HL-60 (cell line): Measurements from ENCODE around the gene USP48.
A peak's percentile ranks its signal among the peaks of the same experiment; 100 is the strongest.

ENCODE experiments used
- DNase-seq, 2 experiments: peaks; one replicate each; pipeline ENCODE4 v3.0.0-alpha.2; 2010 to 2020; ENCODE audit warnings: low read depth in 1 of 2, low spot score in 1 of 2
- H3K27ac ChIP-seq: fragments of 250-450 bp; sonication (Bioruptor Pico); replicated peaks from 2 replicates; pipeline ENCODE4 v1.5.1; 2020; ENCODE audit warnings: mild to moderate bottlenecking, moderate library complexity
- H3K27me3 ChIP-seq: fragments of 250-450 bp; sonication (Bioruptor Pico); 2 replicates; pipeline ENCODE4 v1.5.1; 2021; ENCODE audit warnings: mild to moderate bottlenecking, moderate library complexity; ENCODE audit not compliant: insufficient read depth, poor library complexity, severe bottlenecking
- H3K4me3 ChIP-seq: replicated peaks from 2 replicates; pipeline ENCODE4 v1.5.1; 2011; ENCODE audit warnings: mild to moderate bottlenecking, control low read depth, low read length; ENCODE audit not compliant: insufficient read depth
- GABPA ChIP-seq: IDR thresholded peaks from 2 replicates; pipeline ENCODE4 v1.6.1; 2012; ENCODE audit warnings: low read depth
- POLR2AphosphoS5 ChIP-seq: IDR thresholded peaks from 2 replicates; pipeline ENCODE4 v1.6.1; 2012; ENCODE audit warnings: low read depth
- SPI1 ChIP-seq: IDR thresholded peaks from 2 replicates; pipeline ENCODE4 v1.6.1; 2012; ENCODE audit warnings: low read depth, mild to moderate bottlenecking, borderline replicate concordance
- TF ChIP-seq, protein P1 (sequence below): IDR thresholded peaks from 2 replicates; pipeline ENCODE4 v1.6.1; 2012; ENCODE audit warnings: low read depth; ENCODE audit not compliant: insufficient replicate concordance
- TF ChIP-seq, protein P2 (sequence below): IDR thresholded peaks from one replicate; pipeline ENCODE4 v1.5.1; 2011; ENCODE audit warnings: low read length, control low read depth, inconsistent platforms; ENCODE audit not compliant: insufficient read depth

USP48 gene

DNA sequence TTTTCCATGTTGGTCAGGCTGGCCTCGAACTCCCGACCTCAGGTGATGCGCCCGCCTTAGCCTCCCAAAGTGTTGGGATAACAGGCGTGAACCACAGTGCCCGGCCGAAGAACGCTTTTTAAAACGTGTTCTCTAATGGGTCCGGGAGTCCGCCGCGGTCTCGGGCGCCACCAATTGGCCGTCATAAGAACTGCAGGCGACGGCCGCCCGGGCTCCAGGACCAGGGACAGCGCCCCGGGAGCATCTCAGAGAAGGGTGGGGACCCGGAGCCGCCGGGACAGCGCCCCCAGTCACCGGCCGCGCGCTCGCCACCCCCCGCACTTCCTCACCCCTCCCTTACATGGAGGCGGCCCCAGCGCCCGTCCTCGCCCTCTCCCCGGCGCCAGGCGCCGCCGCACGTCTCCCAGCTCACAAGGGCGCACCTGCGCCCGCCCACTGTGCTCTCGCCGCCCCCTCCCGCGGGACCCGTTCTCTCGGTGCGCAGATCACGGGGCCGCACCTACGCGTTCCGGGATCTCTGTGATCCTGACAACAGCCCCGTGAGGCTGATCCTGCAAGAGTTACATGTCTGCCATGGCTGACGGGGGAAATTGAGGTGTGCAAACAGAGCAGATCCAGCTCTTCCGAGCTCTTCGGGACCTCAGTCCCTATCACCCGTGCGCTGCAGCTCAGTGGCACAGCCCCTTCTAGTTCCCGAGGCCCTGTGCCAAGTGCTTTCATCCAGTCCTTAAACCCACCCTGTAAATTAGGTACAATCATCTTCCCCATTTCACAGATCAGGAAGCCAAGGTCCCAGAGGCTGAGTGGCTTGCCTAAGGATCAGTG is 123.6 kb downstream of the USP48 start:
- TF ChIP-seq, protein P1, sequence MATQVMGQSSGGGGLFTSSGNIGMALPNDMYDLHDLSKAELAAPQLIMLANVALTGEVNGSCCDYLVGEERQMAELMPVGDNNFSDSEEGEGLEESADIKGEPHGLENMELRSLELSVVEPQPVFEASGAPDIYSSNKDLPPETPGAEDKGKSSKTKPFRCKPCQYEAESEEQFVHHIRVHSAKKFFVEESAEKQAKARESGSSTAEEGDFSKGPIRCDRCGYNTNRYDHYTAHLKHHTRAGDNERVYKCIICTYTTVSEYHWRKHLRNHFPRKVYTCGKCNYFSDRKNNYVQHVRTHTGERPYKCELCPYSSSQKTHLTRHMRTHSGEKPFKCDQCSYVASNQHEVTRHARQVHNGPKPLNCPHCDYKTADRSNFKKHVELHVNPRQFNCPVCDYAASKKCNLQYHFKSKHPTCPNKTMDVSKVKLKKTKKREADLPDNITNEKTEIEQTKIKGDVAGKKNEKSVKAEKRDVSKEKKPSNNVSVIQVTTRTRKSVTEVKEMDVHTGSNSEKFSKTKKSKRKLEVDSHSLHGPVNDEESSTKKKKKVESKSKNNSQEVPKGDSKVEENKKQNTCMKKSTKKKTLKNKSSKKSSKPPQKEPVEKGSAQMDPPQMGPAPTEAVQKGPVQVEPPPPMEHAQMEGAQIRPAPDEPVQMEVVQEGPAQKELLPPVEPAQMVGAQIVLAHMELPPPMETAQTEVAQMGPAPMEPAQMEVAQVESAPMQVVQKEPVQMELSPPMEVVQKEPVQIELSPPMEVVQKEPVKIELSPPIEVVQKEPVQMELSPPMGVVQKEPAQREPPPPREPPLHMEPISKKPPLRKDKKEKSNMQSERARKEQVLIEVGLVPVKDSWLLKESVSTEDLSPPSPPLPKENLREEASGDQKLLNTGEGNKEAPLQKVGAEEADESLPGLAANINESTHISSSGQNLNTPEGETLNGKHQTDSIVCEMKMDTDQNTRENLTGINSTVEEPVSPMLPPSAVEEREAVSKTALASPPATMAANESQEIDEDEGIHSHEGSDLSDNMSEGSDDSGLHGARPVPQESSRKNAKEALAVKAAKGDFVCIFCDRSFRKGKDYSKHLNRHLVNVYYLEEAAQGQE: peak; percentile 99
- TF ChIP-seq GABPA (no peak), POLR2AphosphoS5 (no peak), SPI1 (peak; percentile 22; the same call in 1 of the 2 replicates)
- TF ChIP-seq, protein P2, sequence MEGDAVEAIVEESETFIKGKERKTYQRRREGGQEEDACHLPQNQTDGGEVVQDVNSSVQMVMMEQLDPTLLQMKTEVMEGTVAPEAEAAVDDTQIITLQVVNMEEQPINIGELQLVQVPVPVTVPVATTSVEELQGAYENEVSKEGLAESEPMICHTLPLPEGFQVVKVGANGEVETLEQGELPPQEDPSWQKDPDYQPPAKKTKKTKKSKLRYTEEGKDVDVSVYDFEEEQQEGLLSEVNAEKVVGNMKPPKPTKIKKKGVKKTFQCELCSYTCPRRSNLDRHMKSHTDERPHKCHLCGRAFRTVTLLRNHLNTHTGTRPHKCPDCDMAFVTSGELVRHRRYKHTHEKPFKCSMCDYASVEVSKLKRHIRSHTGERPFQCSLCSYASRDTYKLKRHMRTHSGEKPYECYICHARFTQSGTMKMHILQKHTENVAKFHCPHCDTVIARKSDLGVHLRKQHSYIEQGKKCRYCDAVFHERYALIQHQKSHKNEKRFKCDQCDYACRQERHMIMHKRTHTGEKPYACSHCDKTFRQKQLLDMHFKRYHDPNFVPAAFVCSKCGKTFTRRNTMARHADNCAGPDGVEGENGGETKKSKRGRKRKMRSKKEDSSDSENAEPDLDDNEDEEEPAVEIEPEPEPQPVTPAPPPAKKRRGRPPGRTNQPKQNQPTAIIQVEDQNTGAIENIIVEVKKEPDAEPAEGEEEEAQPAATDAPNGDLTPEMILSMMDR: peak; percentile 67
- H3K27ac ChIP-seq: no peak overlapping the region
- peak; percentile 57 to 71 for DNase-seq

DNA sequence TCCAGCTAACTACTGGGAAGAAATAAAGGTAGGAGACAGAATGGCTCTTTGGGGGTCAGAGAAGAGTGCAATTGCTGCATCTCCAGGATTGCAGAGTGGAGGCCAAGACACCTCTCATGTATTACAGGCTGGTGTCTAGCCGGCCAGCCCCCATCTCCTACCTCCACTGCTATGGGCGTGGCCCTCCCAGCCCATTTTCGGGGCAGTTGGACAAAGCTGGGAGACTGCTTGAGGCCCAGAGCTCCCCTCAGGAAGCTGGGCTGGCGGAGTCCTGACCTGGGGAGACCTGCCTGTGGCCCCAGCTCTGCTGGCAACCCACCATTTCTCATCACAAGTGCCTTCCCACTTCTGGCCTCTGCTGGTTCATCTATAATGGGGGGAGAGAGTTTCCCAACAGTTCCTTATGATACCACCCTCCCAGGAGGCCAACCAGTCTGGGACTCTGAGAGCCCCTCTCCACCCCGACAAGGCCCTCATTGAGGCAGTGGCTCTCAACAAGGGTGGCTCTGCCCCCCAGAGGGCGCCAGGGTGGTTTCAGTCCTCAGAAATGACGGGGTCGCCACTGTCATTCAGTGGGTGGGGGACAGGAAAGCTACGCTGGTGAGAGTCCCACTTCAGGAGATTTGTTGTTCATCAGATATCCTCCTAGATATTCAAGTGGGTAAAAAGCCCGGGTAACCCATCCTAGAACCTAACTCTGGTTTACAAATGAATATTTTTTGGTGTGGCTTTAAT is 125.3 kb downstream of the USP48 start:
- TF ChIP-seq, protein P1: no peak
- TF ChIP-seq SPI1 (no peak), POLR2AphosphoS5 (no peak), GABPA (no peak)
- TF ChIP-seq, protein P2: no peak
- Histone ChIP-seq H3K27me3 (peaks cover 11% of the 10 kb centered on the region), H3K4me3 (no peak overlapping the region), H3K27ac (no peak overlapping the region)
- DNase-seq: no peak

More for the DNA sequence above, 123.6 kb downstream of the USP48 start:
- Histone ChIP-seq H3K4me3 (no peak overlapping the region), H3K27me3 (no peaks in the 10 kb centered on the region)

DNA sequence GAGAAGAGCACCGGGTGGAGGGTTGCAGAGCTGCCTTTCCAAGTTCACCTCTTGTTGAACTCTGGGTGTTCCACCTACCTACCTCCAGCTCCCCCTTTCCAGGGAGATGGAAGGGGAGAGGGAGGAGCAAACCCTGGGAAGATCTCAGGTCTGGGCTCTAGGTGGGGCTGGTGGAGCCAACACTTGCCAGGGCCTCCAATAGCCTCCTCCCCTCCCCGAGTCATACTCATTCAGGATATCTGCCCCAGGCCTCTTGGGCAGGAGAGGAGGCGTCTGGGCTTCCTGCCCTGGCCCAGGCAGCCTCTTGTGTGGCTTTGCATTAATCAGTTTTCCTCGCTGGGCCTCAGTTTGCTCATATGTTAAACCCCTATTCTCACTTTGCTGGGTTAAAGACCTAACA is 127.2 kb downstream of the USP48 start:
- no peak overlapping the region for H3K4me3 ChIP-seq
- H3K27me3 ChIP-seq: peaks cover 24% of the 10 kb centered on the region
- no peak for DNase-seq
- no peak overlapping the region for H3K27ac ChIP-seq
- TF ChIP-seq POLR2AphosphoS5 (no peak), SPI1 (no peak), GABPA (no peak)
- TF ChIP-seq, protein P1: no peak
- TF ChIP-seq, protein P2: no peak
